HepG2 (cell line): ENCODE data around the gene C10orf71. TPM values are rescaled to one million over a fixed set of nuclear protein-coding genes. Genes with fewer than 3 reads are reported as not detected.

Experiments used
- NONO ChIP-seq, 2 experiments: fragments of 450-650 bp in 1 of 2; sonication (generic) in 1 of 2; formaldehyde crosslinking in 1 of 2; IDR thresholded peaks in 1 of 2; conservative IDR thresholded peaks in 1 of 2; 2 replicates each; pipeline versions ENCODE4 v1.6.1 to v1.8.0; 2017 to 2022; ENCODE audit warnings: mild to moderate bottlenecking in 1 of 2, missing genetic modification reagents in 1 of 2, moderate library complexity in 1 of 2
- SATB2 ChIP-seq: sonication (generic); formaldehyde crosslinking; IDR thresholded peaks from 2 replicates; pipeline ENCODE4 v1.5.0; 2020; ENCODE audit warnings: missing genetic modification reagents
- ZBTB14 ChIP-seq: sonication (generic); formaldehyde crosslinking; IDR thresholded peaks from 2 replicates; pipeline ENCODE4 v1.4.0; 2020; ENCODE audit warnings: missing genetic modification reagents
- ZMYM3 ChIP-seq: sonication (generic); formaldehyde crosslinking; IDR thresholded peaks from 2 replicates; pipeline ENCODE4 v1.5.1; 2020; ENCODE audit warnings: mild to moderate bottlenecking, missing genetic modification reagents
- ZNF256 ChIP-seq: sonication (generic); formaldehyde crosslinking; conservative IDR thresholded peaks from 2 replicates; pipeline ENCODE4 v1.4.0; 2020; ENCODE audit warnings: missing genetic modification reagents
- ZNF33B ChIP-seq: sonication (generic); formaldehyde crosslinking; IDR thresholded peaks from 2 replicates; pipeline ENCODE4 v1.5.1; 2020; ENCODE audit warnings: mild to moderate bottlenecking, missing genetic modification reagents
- ZNF34 ChIP-seq: sonication (generic); formaldehyde crosslinking; IDR thresholded peaks from 2 replicates; pipeline ENCODE4 v1.4.0; 2020; ENCODE audit warnings: mild to moderate bottlenecking, missing genetic modification reagents, borderline replicate concordance
- ZNF501 ChIP-seq: sonication (generic); formaldehyde crosslinking; IDR thresholded peaks from 2 replicates; pipeline ENCODE4 v1.5.1; 2020; ENCODE audit warnings: mild to moderate bottlenecking, moderate library complexity, missing genetic modification reagents
- ZNF609 ChIP-seq: sonication (generic); formaldehyde crosslinking; IDR thresholded peaks from 2 replicates; pipeline ENCODE4 v1.4.0; 2020; ENCODE audit warnings: mild to moderate bottlenecking, missing genetic modification reagents, borderline replicate concordance
- ZNF879 ChIP-seq: sonication (generic); formaldehyde crosslinking; IDR thresholded peaks from 2 replicates; pipeline ENCODE4 v1.8.1; 2023; ENCODE audit warnings: missing genetic modification reagents
- polyA plus RNA-seq, 8 experiments: library from polyadenylated mRNA; depleted of rRNA in 3 of 8; stranded (reverse) in 7 of 8; unstranded in 1 of 8; fragments of >200 nt; fragmentation: Illumina TruSeq in 4 of 8; extraction: Trizol in 4 of 8; gene quantifications; 2 replicates each; pipeline versions ENCODE4 v1.2.1 to v1.2.3, GENCODE V29; 2011 to 2016; ENCODE audit warnings: low read depth in 4 of 8, missing spikeins in 1 of 8, mixed read lengths in 1 of 8; ENCODE audit not compliant: insufficient read depth in 1 of 8
- total RNA-seq, 5 experiments: library from RNA; depleted of rRNA; stranded (reverse); fragments of >200 nt; fragmentation: Illumina TruSeq; extraction: Trizol; gene quantifications; 2 replicates each; pipeline ENCODE4 v1.2.3, GENCODE V29; 2016; ENCODE audit warnings: low read depth in 1 of 5

C10orf71 gene
- total and polyA plus RNA-seq, 2 of the 13 experiments (the other 11 are each of a cell fraction or from before 2014, with no cell fraction given): not detected

GRCh38 chr10:49284356-49284755, 14.6 kb upstream of the C10orf71 start (continued):
- no peak for TF ChIP-seq ZBTB14 (CRISPR knock-in tag)
- no peak for TF ChIP-seq ZNF609 (CRISPR knock-in tag)
- TF ChIP-seq ZNF34 (CRISPR knock-in tag): no peak
- TF ChIP-seq ZNF33B (CRISPR knock-in tag): no peak
- TF ChIP-seq ZNF879 (CRISPR knock-in tag): no peak
- no peak for TF ChIP-seq ZNF256
- no peak for TF ChIP-seq ZMYM3
- TF ChIP-seq NONO (IDR thresholded peaks at IDR 0.05): no peak
- no peak for TF ChIP-seq NONO (CRISPR knock-in tag; conservative IDR thresholded peaks at IDR 0.05)
- no peak for TF ChIP-seq ZNF501
- TF ChIP-seq SATB2 (CRISPR knock-in tag): no peak
